Fibroblast of the aortic adventitia (primary cell): ENCODE data around the gene CMTM3. TPM values are rescaled to one million over a fixed set of nuclear protein-coding genes. Genes with fewer than 3 reads are reported as not detected.
"Not testable (repeated sequence)": the region's sequence is repeated elsewhere in the genome, so short reads cannot be mapped to it uniquely, and the experiment has no call there.

Source experiments
- DNase-seq: peaks from one replicate; pipeline ENCODE4 v3.0.0-alpha.2; 2010; ENCODE audit warnings: low read depth
- H3K4me3 ChIP-seq: 2 replicates; pipeline ENCODE4 v1.5.1; 2011; ENCODE audit warnings: low read depth, mild to moderate bottlenecking, control low read depth, low read length, moderate library complexity
- CTCF ChIP-seq: IDR thresholded peaks from 2 replicates; pipeline ENCODE4 v1.5.1; 2011; ENCODE audit warnings: mild to moderate bottlenecking, low read length, control low read depth, inconsistent platforms; ENCODE audit not compliant: insufficient read depth
- total RNA-seq: library from RNA; depleted of rRNA; stranded (reverse); fragments of >200 nt; gene quantifications from 2 replicates; pipeline ENCODE4 v1.2.3, GENCODE V29; 2012; ENCODE audit warnings: low replicate concordance

Gene CMTM3
- total RNA-seq, 1 donor, result 17.8 TPM

GRCh38 chr16:66653581-66654350 is 49.3 kb downstream of the CMTM3 start:
- TF ChIP-seq CTCF, result no peak
- H3K4me3 ChIP-seq, result no peak overlapping the region
- DNase-seq, result peak; percentile 34

- TF ChIP-seq CTCF, result no peak
Measured at GRCh38 chr16:66656547-66656946, 52.0 kb downstream of the CMTM3 start.

GRCh38 chr16:66658143-66658859 is 53.8 kb downstream of the CMTM3 start:
- DNase-seq, result no peak
- TF ChIP-seq CTCF, result no peak
- no peak overlapping the region for H3K4me3 ChIP-seq

More at GRCh38 chr16:66656547-66656946, 52.0 kb downstream of the CMTM3 start:
- no peak overlapping the region for H3K4me3 ChIP-seq
- no peak for DNase-seq

GRCh38 chr16:66658860-66659190 is 54.3 kb downstream of the CMTM3 start:
- TF ChIP-seq CTCF, result no peak
- H3K4me3 ChIP-seq, result no peak overlapping the region
- DNase-seq, result no peak

- H3K4me3 ChIP-seq, result no peak overlapping the region
- peak; percentile 82 for DNase-seq
- TF ChIP-seq CTCF, result peak; percentile 52
Measured at GRCh38 chr16:66660422-66661209, 56.1 kb downstream of the CMTM3 start.

- DNase-seq, result no peak
- no peak for TF ChIP-seq CTCF
- no peak overlapping the region for H3K4me3 ChIP-seq
Measured at GRCh38 chr16:66661210-66661560, 56.7 kb downstream of the CMTM3 start.

- not testable (repeated sequence) for DNase-seq, H3K4me3 ChIP-seq
Measured at GRCh38 chr16:66661671-66662346, 57.3 kb downstream of the CMTM3 start.
